GM12878 (cell line): ENCODE measurements around the gene SIK3. TPM values are rescaled to one million over a fixed set of nuclear protein-coding genes. Genes with fewer than 3 reads are reported as not detected.

Experiments
- ATAC-seq: fragments of 200-7000 bp; cut with Tn5 transposase; 3 replicates; pipeline ENCODE4 v1.9.1; 2020; ENCODE audit warnings: mild to moderate bottlenecking, moderate library complexity
- BruUV-seq: library from RNA; stranded (reverse); fragments of 400-500 nt; replicated peaks from 2 replicates; lab custom pipeline; 2021; lab: Mats Ljungman, UMichigan
- CTCF ChIA-PET: fragments of 300-600 bp; sonication (Branson Sonifier 250); formaldehyde crosslinking; extraction: SDS; loops from one replicate; lab custom pipeline; 2021; ENCODE audit warnings: inconsistent platforms; lab: Yijun Ruan, JAX
- POLR2A ChIA-PET: fragments of 350-600 bp; formaldehyde crosslinking; extraction: SDS; loops from one replicate; lab custom pipeline; 2021; ENCODE audit warnings: inconsistent platforms; lab: Charles Lee
- RAD21 ChIA-PET: fragments of 300-600 bp; sonication (Branson Sonifier 250); formaldehyde crosslinking; loops from one replicate; lab custom pipeline; 2023; ENCODE audit warnings: antibody characterized with exemption; ENCODE audit not compliant: unreplicated experiment; lab: Charles Lee
- SMC1A ChIA-PET: fragments of 300-600 bp; sonication (Branson Sonifier 250); formaldehyde crosslinking; loops from one replicate; lab custom pipeline; 2023; ENCODE audit not compliant: unreplicated experiment, uncharacterized antibody; lab: Charles Lee
- DNase-seq: peaks from one replicate; pipeline ENCODE4 v3.0.0-alpha.2; 2011; ENCODE audit warnings: low read depth, low spot score
- FAIRE-seq: peaks from 3 replicates; lab custom pipeline; 2011; peaks lifted over from hg19 to GRCh38; lab: Jason Lieb, UNC
- H2AFZ ChIP-seq: 2 replicates; pipeline ENCODE4 v1.6.0; 2011; ENCODE audit warnings: low read depth, low read length, control low read depth; ENCODE audit not compliant: control insufficient read depth
- H3K27ac ChIP-seq: 2 replicates; pipeline ENCODE4 v1.5.1; 2011; ENCODE audit warnings: control low read depth; ENCODE audit not compliant: control insufficient read depth, insufficient read depth
- H3K27me3 ChIP-seq, 2 experiments: replicated peaks in 1 of 2; 2 replicates each; pipeline versions ENCODE4 v1.6.0 to v1.6.1; 2011; ENCODE audit warnings: low read length in 1 of 2; ENCODE audit not compliant: control insufficient read depth in 2 of 2, insufficient read depth in 2 of 2
- H3K36me3 ChIP-seq, 2 experiments: 2 replicates each; pipeline ENCODE4 v1.5.1; 2011; ENCODE audit warnings: low read length in 1 of 2; ENCODE audit not compliant: control insufficient read depth in 2 of 2, insufficient read depth in 2 of 2
- H3K4me1 ChIP-seq: 2 replicates; pipeline ENCODE4 v1.6.1; 2011; ENCODE audit warnings: mild to moderate bottlenecking, low read length, moderate library complexity, mixed read lengths; ENCODE audit not compliant: control insufficient read depth, insufficient read depth
- H3K4me2 ChIP-seq: 2 replicates; pipeline ENCODE4 v1.6.0; 2011; ENCODE audit warnings: control low read depth; ENCODE audit not compliant: control insufficient read depth, insufficient read depth
- H3K4me3 ChIP-seq: fragments of 200-600 bp; sonication (generic); 2 replicates; pipeline ENCODE4 v1.5.1; 2016
- H3K79me2 ChIP-seq: 2 replicates; pipeline ENCODE4 v1.6.0; 2011; ENCODE audit warnings: low read length; ENCODE audit not compliant: control insufficient read depth, insufficient read depth
- H3K9ac ChIP-seq: 2 replicates; pipeline ENCODE4 v1.8.0; 2011; ENCODE audit warnings: low read length, control low read depth, mixed read lengths; ENCODE audit not compliant: control insufficient read depth, insufficient read depth
- H3K9me3 ChIP-seq: replicated peaks from 3 replicates; pipeline ENCODE4 v1.5.1; 2011; ENCODE audit warnings: mild to moderate bottlenecking, low read length; ENCODE audit not compliant: control insufficient read depth, insufficient read depth
- H4K20me1 ChIP-seq: 2 replicates; pipeline ENCODE4 v1.6.0; 2011; ENCODE audit not compliant: control insufficient read depth, insufficient read depth
- BCL11A ChIP-seq: IDR thresholded peaks from 2 replicates; pipeline ENCODE4 v1.6.1; 2011; ENCODE audit warnings: low read depth, low read length
- CHD1 ChIP-seq: IDR thresholded peaks from 2 replicates; pipeline ENCODE4 v1.6.1; 2012; ENCODE audit warnings: low read depth, low read length, improper control_type of control experiment
- CHD4 ChIP-seq: fragments of 200-600 bp; sonication (generic); IDR thresholded peaks from 2 replicates; pipeline ENCODE4 v1.6.1; 2016; ENCODE audit warnings: mild to moderate bottlenecking
- MYB ChIP-seq: fragments of 150-350 bp; IDR thresholded peaks from 2 replicates; pipeline ENCODE4 v1.6.1; 2014; ENCODE audit warnings: mild to moderate bottlenecking, low read depth, low read length, borderline replicate concordance
- NR2C2 ChIP-seq: IDR thresholded peaks from 2 replicates; pipeline ENCODE4 v1.6.1; 2011; ENCODE audit warnings: borderline replicate concordance, low read depth; ENCODE audit not compliant: control insufficient read depth, insufficient read length
- RAD51 ChIP-seq: fragments of 450-650 bp; IDR thresholded peaks from 2 replicates; pipeline ENCODE4 v1.6.1; 2016; ENCODE audit warnings: moderate library complexity, mild to moderate bottlenecking, inconsistent platforms
- ZNF217 ChIP-seq: fragments of 450-650 bp; IDR thresholded peaks from 2 replicates; pipeline ENCODE4 v1.6.1; 2017; ENCODE audit warnings: antibody characterized with exemption, mild to moderate bottlenecking
- ZNF274 ChIP-seq: IDR thresholded peaks from one replicate; pipeline ENCODE4 v1.8.0; 2011; ENCODE audit not compliant: insufficient read length, insufficient read depth
- WGBS: methylation state at CpG from one replicate; pipeline ENCODE4 v1.1.6; 2016; ENCODE audit warnings: low lambda C conversion rate; ENCODE audit not compliant: insufficient replicate concordance, insufficient coverage; ENCODE audit errors: missing lambda C conversion rate; 5-methylcytosine and 5-hydroxymethylcytosine counted together
- in situ Hi-C: fragments of 300-500 bp; cut with MboI; formaldehyde crosslinking; loops from 9 replicates; pipeline ENCODE4 v1.14.3; 2018; ENCODE audit warnings: mixed read lengths
- intact Hi-C: fragments of 100-400 bp; cut with micrococcal nuclease; formaldehyde crosslinking; loops from one replicate; pipeline ENCODE4 v1.14.2; 2022; ENCODE audit not compliant: unreplicated experiment
- polyA plus RNA-seq, 11 experiments: library from polyadenylated mRNA; depleted of rRNA in 4 of 11; unstranded in 6 of 11; stranded (reverse) in 5 of 11; fragments of >200 nt; fragmentation: Nextera tagmentation in 4 of 11; fragmentation: Illumina TruSeq in 1 of 11; extraction: Ambion mirVana in 4 of 11; extraction: Trizol in 1 of 11; gene quantifications; 1 replicate in 1 of 11; 2 replicates in 10 of 11; pipeline versions ENCODE4 v1.2.1 to v1.2.3, GENCODE V29; 2011 to 2016; ENCODE audit warnings: inconsistent platforms in 2 of 11, missing spikeins in 2 of 11, low read depth in 1 of 11
- total RNA-seq, 4 experiments: library from RNA; depleted of rRNA in 3 of 4; stranded (reverse); fragments of >200 nt in 3 of 4; fragmentation: Illumina TruSeq in 1 of 4; extraction: Trizol in 1 of 4; gene quantifications; 2 replicates each; pipeline versions ENCODE4 v1.2.1 to v1.2.3, GENCODE V29; 2013 to 2021
- TF ChIP-seq, protein P1 (sequence below): IDR thresholded peaks from 2 replicates; pipeline ENCODE4 v1.6.1; 2012; ENCODE audit warnings: mild to moderate bottlenecking, low read depth, low read length
- TF ChIP-seq, protein P2 (sequence below): fragments of 450-650 bp; IDR thresholded peaks from 2 replicates; pipeline ENCODE4 v1.6.1; 2017; ENCODE audit warnings: mild to moderate bottlenecking
- TF ChIP-seq, protein P3 (sequence below): fragments of 450-650 bp; IDR thresholded peaks from 2 replicates; pipeline ENCODE4 v1.6.1; 2017; ENCODE audit warnings: antibody characterized with exemption, mild to moderate bottlenecking, moderate library complexity
- TF ChIP-seq, protein P4 (sequence below): IDR thresholded peaks from 2 replicates; pipeline ENCODE4 v1.6.1; 2011; ENCODE audit warnings: low read depth, mild to moderate bottlenecking, low read length, moderate library complexity, borderline replicate concordance; ENCODE audit errors: extremely low read depth

The SIK3 gene
- total and polyA plus RNA-seq, 10 of the 15 experiments (the other 5 are each of a cell fraction or from before 2014, with no cell fraction given), result 2.5 to 31.9 (median 11.1) TPM

DNA sequence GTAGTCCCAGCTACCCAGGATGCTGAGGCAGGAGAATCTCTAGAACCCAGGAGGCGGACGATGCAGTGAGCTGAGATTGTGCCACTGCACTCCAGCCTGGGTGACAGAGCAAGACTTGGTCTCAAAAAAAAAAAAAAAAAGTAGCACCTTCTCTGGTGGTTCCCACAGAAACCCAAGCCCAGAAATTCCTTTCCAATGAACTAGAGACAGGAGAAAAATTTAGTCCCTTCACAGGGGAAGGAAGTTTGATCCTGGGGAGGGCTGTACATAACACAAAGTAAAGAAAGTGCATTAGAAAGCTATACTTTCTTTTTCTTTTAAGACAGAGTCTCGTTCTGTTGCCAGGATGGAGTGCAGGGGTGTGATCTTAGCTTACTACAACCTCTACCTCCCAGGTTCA is 235.3 kb downstream of the SIK3 start (continued):
- TF ChIP-seq, protein P1, sequence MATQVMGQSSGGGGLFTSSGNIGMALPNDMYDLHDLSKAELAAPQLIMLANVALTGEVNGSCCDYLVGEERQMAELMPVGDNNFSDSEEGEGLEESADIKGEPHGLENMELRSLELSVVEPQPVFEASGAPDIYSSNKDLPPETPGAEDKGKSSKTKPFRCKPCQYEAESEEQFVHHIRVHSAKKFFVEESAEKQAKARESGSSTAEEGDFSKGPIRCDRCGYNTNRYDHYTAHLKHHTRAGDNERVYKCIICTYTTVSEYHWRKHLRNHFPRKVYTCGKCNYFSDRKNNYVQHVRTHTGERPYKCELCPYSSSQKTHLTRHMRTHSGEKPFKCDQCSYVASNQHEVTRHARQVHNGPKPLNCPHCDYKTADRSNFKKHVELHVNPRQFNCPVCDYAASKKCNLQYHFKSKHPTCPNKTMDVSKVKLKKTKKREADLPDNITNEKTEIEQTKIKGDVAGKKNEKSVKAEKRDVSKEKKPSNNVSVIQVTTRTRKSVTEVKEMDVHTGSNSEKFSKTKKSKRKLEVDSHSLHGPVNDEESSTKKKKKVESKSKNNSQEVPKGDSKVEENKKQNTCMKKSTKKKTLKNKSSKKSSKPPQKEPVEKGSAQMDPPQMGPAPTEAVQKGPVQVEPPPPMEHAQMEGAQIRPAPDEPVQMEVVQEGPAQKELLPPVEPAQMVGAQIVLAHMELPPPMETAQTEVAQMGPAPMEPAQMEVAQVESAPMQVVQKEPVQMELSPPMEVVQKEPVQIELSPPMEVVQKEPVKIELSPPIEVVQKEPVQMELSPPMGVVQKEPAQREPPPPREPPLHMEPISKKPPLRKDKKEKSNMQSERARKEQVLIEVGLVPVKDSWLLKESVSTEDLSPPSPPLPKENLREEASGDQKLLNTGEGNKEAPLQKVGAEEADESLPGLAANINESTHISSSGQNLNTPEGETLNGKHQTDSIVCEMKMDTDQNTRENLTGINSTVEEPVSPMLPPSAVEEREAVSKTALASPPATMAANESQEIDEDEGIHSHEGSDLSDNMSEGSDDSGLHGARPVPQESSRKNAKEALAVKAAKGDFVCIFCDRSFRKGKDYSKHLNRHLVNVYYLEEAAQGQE, result no peak
- TF ChIP-seq NR2C2 (no peak), CHD1 (no peak), BCL11A (no peak), RAD51 (no peak)
- TF ChIP-seq, protein P2, sequence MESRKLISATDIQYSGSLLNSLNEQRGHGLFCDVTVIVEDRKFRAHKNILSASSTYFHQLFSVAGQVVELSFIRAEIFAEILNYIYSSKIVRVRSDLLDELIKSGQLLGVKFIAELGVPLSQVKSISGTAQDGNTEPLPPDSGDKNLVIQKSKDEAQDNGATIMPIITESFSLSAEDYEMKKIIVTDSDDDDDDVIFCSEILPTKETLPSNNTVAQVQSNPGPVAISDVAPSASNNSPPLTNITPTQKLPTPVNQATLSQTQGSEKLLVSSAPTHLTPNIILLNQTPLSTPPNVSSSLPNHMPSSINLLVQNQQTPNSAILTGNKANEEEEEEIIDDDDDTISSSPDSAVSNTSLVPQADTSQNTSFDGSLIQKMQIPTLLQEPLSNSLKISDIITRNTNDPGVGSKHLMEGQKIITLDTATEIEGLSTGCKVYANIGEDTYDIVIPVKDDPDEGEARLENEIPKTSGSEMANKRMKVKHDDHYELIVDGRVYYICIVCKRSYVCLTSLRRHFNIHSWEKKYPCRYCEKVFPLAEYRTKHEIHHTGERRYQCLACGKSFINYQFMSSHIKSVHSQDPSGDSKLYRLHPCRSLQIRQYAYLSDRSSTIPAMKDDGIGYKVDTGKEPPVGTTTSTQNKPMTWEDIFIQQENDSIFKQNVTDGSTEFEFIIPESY, result no peak
- TF ChIP-seq, all 136 proteins: peak for 0

DNA sequence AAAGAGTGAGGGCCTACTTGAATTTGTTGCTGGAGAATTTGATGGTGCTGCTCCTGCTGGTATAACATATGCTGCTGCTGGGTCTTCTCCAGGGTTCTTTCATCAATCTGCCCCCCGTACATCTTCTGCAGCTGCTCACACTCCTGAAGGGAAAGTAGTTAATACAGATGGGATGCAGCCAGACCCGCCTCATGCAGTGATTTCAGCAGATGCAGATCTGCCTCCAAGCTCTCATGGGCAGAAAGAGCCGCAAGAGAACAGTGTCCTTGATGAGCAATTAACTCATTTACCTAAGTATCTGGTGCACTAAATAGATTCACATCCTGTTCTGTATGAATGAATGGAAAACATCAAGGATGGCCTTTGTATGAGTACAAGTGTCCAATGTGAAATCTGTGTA is 236.0 kb downstream of the SIK3 start:
- no peak overlapping the region for H2AFZ ChIP-seq
- no peaks in the 10 kb centered on the region for H4K20me1 ChIP-seq
- SMC1A ChIA-PET, result interaction anchor here (1.4 kb wide), 1 partner anchor 18 kb away, joined by 4 read pairs; no protein-coding TSS in a partner anchor
- in situ Hi-C loops, result no loop called here
- DNase-seq, result no peak
- POLR2A ChIA-PET, result no interaction called here
- WGBS, result 96% methylated on average over 3 of the region's 3 CpGs
- no TSS peak for BruUV-seq
- H3K27me3 ChIP-seq, result no peaks in the 10 kb centered on the region
- no peak for ATAC-seq
- H3K27ac ChIP-seq, result no peak overlapping the region
- intact Hi-C loops, result no loop called here
- no peak for FAIRE-seq
- CTCF ChIA-PET, result interaction anchor here (2.2 kb wide), 1 partner anchor 26 kb away, joined by 5 read pairs; no protein-coding TSS in a partner anchor
- no peak overlapping the region for H3K4me3 ChIP-seq
- no peak overlapping the region for H3K4me2 ChIP-seq
- H3K4me1 ChIP-seq, result no peaks in the 10 kb centered on the region
- RAD21 ChIA-PET, result interaction anchor here (2.2 kb wide), 1 partner anchor 9 kb away, joined by 4 read pairs; no protein-coding TSS in a partner anchor
- H3K79me2 ChIP-seq, result no peaks in the 10 kb centered on the region
- no peak overlapping the region for H3K9ac ChIP-seq
- H3K36me3 ChIP-seq, result peaks cover 9 to 11% of the 10 kb centered on the region in 2 experiments; a peak in 3 of 4 replicates
- no peaks in the 10 kb centered on the region for H3K9me3 ChIP-seq
- TF ChIP-seq ZNF274 (no peak), ZNF217 (no peak), MYB (no peak), CHD4 (no peak)
- TF ChIP-seq, protein P3, sequence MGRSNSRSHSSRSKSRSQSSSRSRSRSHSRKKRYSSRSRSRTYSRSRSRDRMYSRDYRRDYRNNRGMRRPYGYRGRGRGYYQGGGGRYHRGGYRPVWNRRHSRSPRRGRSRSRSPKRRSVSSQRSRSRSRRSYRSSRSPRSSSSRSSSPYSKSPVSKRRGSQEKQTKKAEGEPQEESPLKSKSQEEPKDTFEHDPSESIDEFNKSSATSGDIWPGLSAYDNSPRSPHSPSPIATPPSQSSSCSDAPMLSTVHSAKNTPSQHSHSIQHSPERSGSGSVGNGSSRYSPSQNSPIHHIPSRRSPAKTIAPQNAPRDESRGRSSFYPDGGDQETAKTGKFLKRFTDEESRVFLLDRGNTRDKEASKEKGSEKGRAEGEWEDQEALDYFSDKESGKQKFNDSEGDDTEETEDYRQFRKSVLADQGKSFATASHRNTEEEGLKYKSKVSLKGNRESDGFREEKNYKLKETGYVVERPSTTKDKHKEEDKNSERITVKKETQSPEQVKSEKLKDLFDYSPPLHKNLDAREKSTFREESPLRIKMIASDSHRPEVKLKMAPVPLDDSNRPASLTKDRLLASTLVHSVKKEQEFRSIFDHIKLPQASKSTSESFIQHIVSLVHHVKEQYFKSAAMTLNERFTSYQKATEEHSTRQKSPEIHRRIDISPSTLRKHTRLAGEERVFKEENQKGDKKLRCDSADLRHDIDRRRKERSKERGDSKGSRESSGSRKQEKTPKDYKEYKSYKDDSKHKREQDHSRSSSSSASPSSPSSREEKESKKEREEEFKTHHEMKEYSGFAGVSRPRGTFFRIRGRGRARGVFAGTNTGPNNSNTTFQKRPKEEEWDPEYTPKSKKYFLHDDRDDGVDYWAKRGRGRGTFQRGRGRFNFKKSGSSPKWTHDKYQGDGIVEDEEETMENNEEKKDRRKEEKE, result no peak
- TF ChIP-seq, protein P4, sequence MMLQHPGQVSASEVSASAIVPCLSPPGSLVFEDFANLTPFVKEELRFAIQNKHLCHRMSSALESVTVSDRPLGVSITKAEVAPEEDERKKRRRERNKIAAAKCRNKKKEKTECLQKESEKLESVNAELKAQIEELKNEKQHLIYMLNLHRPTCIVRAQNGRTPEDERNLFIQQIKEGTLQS, result no peak
